HCT116 (cell line): ENCODE data around the gene PTBP3. TPM values are rescaled to one million over a fixed set of nuclear protein-coding genes. Genes with fewer than 3 reads are reported as not detected.

Experiments used
- ATAC-seq: fragments of 200-7000 bp; cut with Tn5 transposase; 2 replicates; pipeline ENCODE4 v1.9.1; 2020; ENCODE audit warnings: mild to moderate bottlenecking, moderate library complexity
- BruUV-seq: library from RNA; stranded (reverse); fragments of 400-500 nt; replicated peaks from 2 replicates; lab custom pipeline; 2021; lab: Mats Ljungman, UMichigan
- CTCF ChIA-PET: fragments of 300-600 bp; sonication (Branson Sonifier 250); formaldehyde crosslinking; loops from one replicate; lab custom pipeline; 2021; ENCODE audit warnings: antibody characterized with exemption; lab: Charles Lee
- POLR2A ChIA-PET: fragments of 300-600, 350-600 bp; sonication (Branson Sonifier 250); formaldehyde crosslinking; loops from one replicate; lab custom pipeline; 2021; ENCODE audit warnings: antibody characterized with exemption; lab: Charles Lee
- RAD21 ChIA-PET, 2 experiments: fragments of 300-600 bp; sonication (Branson Sonifier 250); formaldehyde crosslinking; loops; one replicate each; lab custom pipeline; 2023; ENCODE audit warnings: low total read pairs in 2 of 2; ENCODE audit not compliant: uncharacterized antibody in 2 of 2, unreplicated experiment in 2 of 2, low non-redundant PET in 1 of 2; lab: Charles Lee
- DNase-seq: peaks from one replicate; pipeline ENCODE4 v3.0.0-alpha.2; 2010; ENCODE audit warnings: low read depth, low spot score
- H2AFZ ChIP-seq: fragments of 200-600 bp; shearing (Covaris generic), sonication (generic); 2 replicates; pipeline ENCODE4 v1.6.1; 2017; ENCODE audit warnings: low read depth, mixed run types, mixed read lengths, antibody characterized with exemption, low read length; ENCODE audit not compliant: poor library complexity, severe bottlenecking
- H3K27ac ChIP-seq: 2 replicates; pipeline ENCODE4 v1.5.1; 2012; ENCODE audit warnings: low read depth, low read length
- H3K27me3 ChIP-seq: fragments of 200-600 bp; sonication (generic); 2 replicates; pipeline ENCODE4 v1.6.1; 2016; ENCODE audit warnings: mixed run types, low read length, mixed read lengths; ENCODE audit not compliant: insufficient read depth
- H3K36me3 ChIP-seq, 2 experiments: fragments of 200-500 bp in 1 of 2; fragments of 200-600 bp in 1 of 2; sonication (Bioruptor generic) in 1 of 2; sonication (generic) in 1 of 2; 2 replicates each; pipeline versions ENCODE4 v1.5.1 to v1.6.1; 2014 to 2016; ENCODE audit warnings: low read length in 2 of 2, inconsistent platforms in 1 of 2, mixed read lengths in 1 of 2, mixed run types in 1 of 2; ENCODE audit not compliant: insufficient read depth in 2 of 2, control insufficient read depth in 1 of 2
- H3K4me1 ChIP-seq, 2 experiments: fragments of 200-600 bp in 1 of 2; sonication (generic) in 1 of 2; 2 replicates each; pipeline versions ENCODE4 v1.5.1 to v1.6.1; 2012 to 2017; ENCODE audit warnings: low read length in 2 of 2, inconsistent platforms in 1 of 2, mild to moderate bottlenecking in 1 of 2, mixed read lengths in 1 of 2, mixed run types in 1 of 2, moderate library complexity in 1 of 2; ENCODE audit not compliant: insufficient read depth in 2 of 2, control insufficient read depth in 1 of 2
- H3K4me2 ChIP-seq: fragments of 200-600 bp; sonication (generic); 2 replicates; pipeline ENCODE4 v1.6.1; 2017; ENCODE audit warnings: mixed run types, low read length, mixed read lengths
- H3K4me3 ChIP-seq, 2 experiments: fragments of 200-600 bp in 1 of 2; sonication (generic) in 1 of 2; replicated peaks in 1 of 2; 2 replicates each; pipeline ENCODE4 v1.5.1; 2011 to 2016; ENCODE audit warnings: low read length in 2 of 2, control low read depth in 1 of 2, low read depth in 1 of 2, mild to moderate bottlenecking in 1 of 2, mixed read lengths in 1 of 2, mixed run types in 1 of 2
- H3K79me2 ChIP-seq: fragments of 200-600 bp; sonication (generic); 2 replicates; pipeline ENCODE4 v1.6.1; 2017; ENCODE audit warnings: mild to moderate bottlenecking, mixed run types, low read length, moderate library complexity, mixed read lengths; ENCODE audit not compliant: insufficient read depth
- H3K9ac ChIP-seq: fragments of 200-600 bp; sonication (generic); 2 replicates; pipeline ENCODE4 v1.6.1; 2016; ENCODE audit warnings: low read length, mixed read lengths
- H3K9me2 ChIP-seq: fragments of 200-600 bp; sonication (generic), shearing (Covaris generic); 2 replicates; pipeline ENCODE4 v1.6.1; 2017; ENCODE audit warnings: mixed run types, mild to moderate bottlenecking, moderate library complexity; ENCODE audit not compliant: insufficient read depth
- H3K9me3 ChIP-seq, 2 experiments: fragments of 200-500 bp in 1 of 2; fragments of 200-600 bp in 1 of 2; sonication (Bioruptor generic) in 1 of 2; sonication (generic) in 1 of 2; 2 replicates each; pipeline ENCODE4 v1.6.1; 2014 to 2017; ENCODE audit warnings: low read length in 2 of 2, mixed read lengths in 2 of 2, inconsistent platforms in 1 of 2, low read depth in 1 of 2, mild to moderate bottlenecking in 1 of 2, mixed run types in 1 of 2, moderate library complexity in 1 of 2; ENCODE audit not compliant: control insufficient read depth in 1 of 2, insufficient read depth in 1 of 2
- H4K20me1 ChIP-seq: fragments of 200-600 bp; sonication (generic), shearing (Covaris generic); 2 replicates; pipeline ENCODE4 v1.6.1; 2017; ENCODE audit warnings: mixed run types, mild to moderate bottlenecking, moderate library complexity; ENCODE audit not compliant: insufficient read depth
- CEBPB ChIP-seq: IDR thresholded peaks from 2 replicates; pipeline ENCODE4 v1.6.1; 2012; ENCODE audit warnings: low read depth
- EZH2phosphoT487 ChIP-seq: fragments of 200-600 bp; IDR thresholded peaks from 2 replicates; pipeline ENCODE4 v1.6.1; 2018; ENCODE audit warnings: antibody characterized with exemption, borderline replicate concordance
- FOSL1 ChIP-seq: IDR thresholded peaks from 2 replicates; pipeline ENCODE4 v1.6.1; 2012; ENCODE audit warnings: low read depth
- MAX ChIP-seq: IDR thresholded peaks from 2 replicates; pipeline ENCODE4 v1.6.1; 2012
- POLR2A ChIP-seq: IDR thresholded peaks from 2 replicates; pipeline ENCODE4 v1.7.0; 2011; ENCODE audit warnings: borderline replicate concordance; ENCODE audit not compliant: insufficient read depth, insufficient read length; ENCODE audit errors: extremely low read depth
- RAD21 ChIP-seq: IDR thresholded peaks from 2 replicates; pipeline ENCODE4 v1.6.1; 2012; ENCODE audit warnings: low read depth, mild to moderate bottlenecking
- SP1 ChIP-seq: IDR thresholded peaks from 2 replicates; pipeline ENCODE4 v1.6.1; 2012; ENCODE audit warnings: low read depth
- SRF ChIP-seq: IDR thresholded peaks from 2 replicates; pipeline ENCODE4 v1.6.1; 2012; ENCODE audit warnings: low read depth
- TCF7L2 ChIP-seq: IDR thresholded peaks from 2 replicates; pipeline ENCODE4 v1.7.0; 2011; ENCODE audit warnings: borderline replicate concordance, inconsistent platforms; ENCODE audit not compliant: insufficient read depth, insufficient read length; ENCODE audit errors: extremely low read depth
- YY1 ChIP-seq: IDR thresholded peaks from 2 replicates; pipeline ENCODE4 v1.6.1; 2011; ENCODE audit warnings: low read length, low read depth, moderate library complexity, mild to moderate bottlenecking; ENCODE audit not compliant: insufficient replicate concordance; ENCODE audit errors: extremely low read depth
- ZBTB33 ChIP-seq: IDR thresholded peaks from 2 replicates; pipeline ENCODE4 v1.6.1; 2011; ENCODE audit warnings: mild to moderate bottlenecking, low read length, moderate library complexity; ENCODE audit not compliant: insufficient replicate concordance; ENCODE audit errors: extremely low read depth
- ZFX ChIP-seq: fragments of 450-650 bp; IDR thresholded peaks from 2 replicates; pipeline ENCODE4 v1.6.1; 2017
- intact Hi-C: fragments of 100-400 bp; cut with micrococcal nuclease; formaldehyde crosslinking; loops from 2 replicates; pipeline ENCODE4 v1.10.0; 2022
- total RNA-seq: library from RNA; stranded (reverse); gene quantifications from one replicate; pipeline ENCODE4 v1.2.1, GENCODE V29; 2021; ENCODE audit not compliant: unreplicated experiment
- TF ChIP-seq, protein P1 (sequence below): IDR thresholded peaks from 2 replicates; pipeline ENCODE4 v1.6.1; 2012

Gene PTBP3
- total RNA-seq, 1 experiment from 2014 or later: 102 TPM

DNA sequence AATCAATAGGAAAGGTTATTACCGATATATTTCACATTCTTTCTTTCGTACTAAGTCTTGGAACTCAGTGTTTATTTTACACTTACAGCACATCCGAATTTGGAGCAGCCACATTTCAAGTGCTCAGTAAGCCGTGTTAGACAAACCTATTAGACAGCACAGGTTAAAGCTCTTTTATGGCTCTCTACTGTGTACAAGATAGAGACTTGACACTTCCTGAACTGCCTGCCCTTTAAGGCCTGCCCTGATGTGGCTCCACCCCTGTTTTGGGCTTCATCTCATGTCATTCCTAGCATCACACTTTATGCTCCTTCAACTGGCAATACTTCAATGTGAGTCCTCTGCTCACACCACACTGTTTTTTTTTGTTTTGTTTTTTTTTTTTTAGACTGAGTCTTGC is 134.8 kb downstream of the PTBP3 start:
- H3K27ac ChIP-seq: no peak overlapping the region
- ChIA-PET RAD21 (no interaction called here), POLR2A (no interaction called here)
- DNase-seq (no peak), ATAC-seq (no peak)
- no peak overlapping the region for H3K4me3 ChIP-seq
- H3K4me1 ChIP-seq: peaks cover 5 to 6% of the 10 kb centered on the region in 2 experiments; a peak in 1 of 4 replicates
- no peaks in the 10 kb centered on the region for H3K36me3 ChIP-seq
- no TSS peak for BruUV-seq
- no peak overlapping the region for H3K9ac ChIP-seq
- no peaks in the 10 kb centered on the region for H3K9me2 ChIP-seq
- H3K9me3 ChIP-seq: no peaks in the 10 kb centered on the region
- TF ChIP-seq EZH2phosphoT487: no peak
- TF ChIP-seq POLR2A: no peak
- no peak for TF ChIP-seq MAX
- no peak for TF ChIP-seq SP1
- TF ChIP-seq TCF7L2: no peak
- no peak for TF ChIP-seq RAD21
- no peak for TF ChIP-seq SRF
- no peak for TF ChIP-seq FOSL1
- TF ChIP-seq, all 23 proteins: peak for 0
- H4K20me1 ChIP-seq: no peaks in the 10 kb centered on the region
- H2AFZ ChIP-seq: no peak overlapping the region
- no peaks in the 10 kb centered on the region for H3K27me3 ChIP-seq
- CTCF ChIA-PET: interaction anchor here (0.7 kb wide), 1 partner anchor 86 kb away, joined by 3 read pairs; no protein-coding TSS in a partner anchor
- intact Hi-C loops: no loop called here
- no peaks in the 10 kb centered on the region for H3K79me2 ChIP-seq
- no peak overlapping the region for H3K4me2 ChIP-seq

- intact Hi-C loops: no loop called here
- Histone ChIP-seq H3K36me3 (no peaks in the 10 kb centered on the region), H3K27me3 (no peaks in the 10 kb centered on the region), H3K9me3 (no peaks in the 10 kb centered on the region), H3K9me2 (no peaks in the 10 kb centered on the region), H4K20me1 (no peaks in the 10 kb centered on the region), H3K4me2 (no peak overlapping the region), H3K4me3 (no peak overlapping the region), H3K79me2 (no peaks in the 10 kb centered on the region), H3K9ac (no peak overlapping the region), H3K27ac (no peak overlapping the region), H3K4me1 (no peaks in the 10 kb centered on the region), H2AFZ (no peak overlapping the region)
- CTCF ChIA-PET: no interaction called here
- ATAC-seq (no peak), DNase-seq (no peak)
- no TSS peak for BruUV-seq
- RAD21 ChIA-PET: no interaction called here
- no peak for TF ChIP-seq ZFX
- TF ChIP-seq TCF7L2: no peak
- TF ChIP-seq, protein P1, sequence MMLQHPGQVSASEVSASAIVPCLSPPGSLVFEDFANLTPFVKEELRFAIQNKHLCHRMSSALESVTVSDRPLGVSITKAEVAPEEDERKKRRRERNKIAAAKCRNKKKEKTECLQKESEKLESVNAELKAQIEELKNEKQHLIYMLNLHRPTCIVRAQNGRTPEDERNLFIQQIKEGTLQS: no peak
- TF ChIP-seq MAX: no peak
- TF ChIP-seq CEBPB: no peak
- TF ChIP-seq SP1: no peak
- no peak for TF ChIP-seq ZBTB33
- no peak for TF ChIP-seq RAD21
- TF ChIP-seq SRF: no peak
- no peak for TF ChIP-seq YY1
- POLR2A ChIA-PET: no interaction called here
Observed at GRCh38 chr9:112194969-112195431, 138.4 kb downstream of the PTBP3 start.
